Activated CD8-positive, alpha-beta memory T cell treated with anti-CD3 and anti-CD28 coated beads, Interleukin-2, amount 10 ng/mL, durations not matched to agents 7 days and 5 days (primary cell): ENCODE data around the gene SMAD7. TPM values are rescaled to one million over a fixed set of nuclear protein-coding genes. Genes with fewer than 3 reads are reported as not detected.

Experiments
- ATAC-seq: fragments of 150-1000 bp; cut with Tn5 transposase; one replicate; pipeline ENCODE4 v1.10.0; 2021; ENCODE audit warnings: moderate library complexity
- CTCF ChIA-PET: fragments of 350-600 bp; sonication (Branson Sonifier 250); formaldehyde crosslinking; loops from one replicate; lab custom pipeline; 2021; ENCODE audit warnings: antibody characterized with exemption; lab: Charles Lee
- DNase-seq: peaks from one replicate; pipeline ENCODE4 v3.0.0-alpha.2; 2020
- H3K27ac Mint-ChIP-seq: one replicate; pipeline ENCODE4 v1.8.0; 2021; ENCODE audit warnings: mild to moderate bottlenecking, mixed read lengths
- H3K27me3 Mint-ChIP-seq: one replicate; pipeline ENCODE4 v1.8.0; 2021; ENCODE audit warnings: mixed read lengths
- H3K36me3 Mint-ChIP-seq: one replicate; pipeline ENCODE4 v1.8.0; 2021; ENCODE audit warnings: mild to moderate bottlenecking, mixed read lengths
- H3K4me1 Mint-ChIP-seq: one replicate; pipeline ENCODE4 v1.8.0; 2021; ENCODE audit warnings: mixed read lengths
- H3K4me3 Mint-ChIP-seq: one replicate; pipeline ENCODE4 v1.8.0; 2021; ENCODE audit warnings: mild to moderate bottlenecking, moderate library complexity, mixed read lengths
- H3K9me3 Mint-ChIP-seq: one replicate; pipeline ENCODE4 v1.8.0; 2022; ENCODE audit warnings: low read depth, mixed read lengths
- total RNA-seq, 2 experiments: library from RNA; stranded (reverse); gene quantifications; one replicate each; pipeline ENCODE4 v1.2.3, GENCODE V29; 2021

SMAD7 gene
- total RNA-seq, 2 experiments from 2014 or later = 18.5 to 29.3 TPM

GRCh38 chr18:48951448-48952286, 902 bp upstream of the SMAD7 start:
- Mint-ChIP-seq H3K4me1 (peaks cover 32% of the 10 kb centered on the region), H3K4me3 (peak overlapping the region; percentile 95), H3K36me3 (peaks cover 22% of the 10 kb centered on the region), H3K27me3 (no peaks in the 10 kb centered on the region), H3K27ac (peak overlapping the region; percentile 84), H3K9me3 (no peaks in the 10 kb centered on the region)
- CTCF ChIA-PET = interaction anchor here (1.0 to 2.1 kb wide), 9 partner anchors 10 to 218 kb away, joined by 3 to 10 read pairs (median 4); no protein-coding TSS in a partner anchor
- peak; percentile 56 for ATAC-seq
- peak; percentile 84 for DNase-seq

GRCh38 chr18:48949606-48950535, 894 bp downstream of the SMAD7 start:
- H3K9me3 Mint-ChIP-seq = no peaks in the 10 kb centered on the region
- DNase-seq (peak; percentile 53), ATAC-seq (peak; percentile 28)
- peak overlapping the region; percentile 82 for H3K27ac Mint-ChIP-seq
- peaks cover 36% of the 10 kb centered on the region for H3K4me1 Mint-ChIP-seq
- no peaks in the 10 kb centered on the region for H3K27me3 Mint-ChIP-seq
- peak overlapping the region; percentile 95 for H3K4me3 Mint-ChIP-seq
- peaks cover 37% of the 10 kb centered on the region for H3K36me3 Mint-ChIP-seq
- CTCF ChIA-PET = interaction anchor here (1.0 kb wide), 1 partner anchor 16 kb away, joined by 4 read pairs; no protein-coding TSS in a partner anchor

DNA sequence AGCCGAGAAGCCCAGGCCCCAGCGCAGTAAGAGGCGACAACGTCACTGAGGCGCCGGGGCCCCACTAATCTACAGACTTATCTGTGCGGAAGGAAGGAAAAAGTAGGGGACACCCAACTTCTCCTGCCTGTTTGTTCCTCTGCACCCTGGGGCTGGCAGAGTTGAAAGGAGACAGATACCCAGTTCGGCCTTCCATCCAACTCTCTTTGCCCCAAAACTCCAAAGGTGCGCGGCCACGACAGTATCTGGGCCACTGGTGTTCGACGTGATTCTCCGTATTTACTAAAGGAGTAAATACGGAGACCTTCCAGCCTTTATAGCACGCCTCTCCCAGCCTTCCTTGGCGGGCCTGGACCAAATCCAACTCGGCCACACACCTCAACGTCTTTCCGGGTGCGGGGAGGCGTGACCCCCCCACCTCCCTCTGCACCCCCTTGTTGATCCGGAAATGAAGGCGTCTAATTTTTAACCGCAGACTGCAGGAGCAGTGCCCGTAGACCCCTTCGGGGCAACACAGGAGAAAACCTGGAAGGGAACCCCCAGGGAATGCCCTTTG, 1.6 kb downstream of the SMAD7 start:
- CTCF ChIA-PET = interaction anchor here (0.6 to 1.3 kb wide), 5 partner anchors 12 to 466 kb away, joined by 3 to 4 read pairs (median 3); no protein-coding TSS in a partner anchor
- ATAC-seq (peak; percentile 4), DNase-seq (peak; percentile 64)
- Mint-ChIP-seq H3K27me3 (no peaks in the 10 kb centered on the region), H3K9me3 (no peaks in the 10 kb centered on the region), H3K4me3 (peak overlapping the region; percentile 95), H3K4me1 (peaks cover 41% of the 10 kb centered on the region), H3K36me3 (peaks cover 41% of the 10 kb centered on the region), H3K27ac (peak overlapping the region; percentile 82)

DNA sequence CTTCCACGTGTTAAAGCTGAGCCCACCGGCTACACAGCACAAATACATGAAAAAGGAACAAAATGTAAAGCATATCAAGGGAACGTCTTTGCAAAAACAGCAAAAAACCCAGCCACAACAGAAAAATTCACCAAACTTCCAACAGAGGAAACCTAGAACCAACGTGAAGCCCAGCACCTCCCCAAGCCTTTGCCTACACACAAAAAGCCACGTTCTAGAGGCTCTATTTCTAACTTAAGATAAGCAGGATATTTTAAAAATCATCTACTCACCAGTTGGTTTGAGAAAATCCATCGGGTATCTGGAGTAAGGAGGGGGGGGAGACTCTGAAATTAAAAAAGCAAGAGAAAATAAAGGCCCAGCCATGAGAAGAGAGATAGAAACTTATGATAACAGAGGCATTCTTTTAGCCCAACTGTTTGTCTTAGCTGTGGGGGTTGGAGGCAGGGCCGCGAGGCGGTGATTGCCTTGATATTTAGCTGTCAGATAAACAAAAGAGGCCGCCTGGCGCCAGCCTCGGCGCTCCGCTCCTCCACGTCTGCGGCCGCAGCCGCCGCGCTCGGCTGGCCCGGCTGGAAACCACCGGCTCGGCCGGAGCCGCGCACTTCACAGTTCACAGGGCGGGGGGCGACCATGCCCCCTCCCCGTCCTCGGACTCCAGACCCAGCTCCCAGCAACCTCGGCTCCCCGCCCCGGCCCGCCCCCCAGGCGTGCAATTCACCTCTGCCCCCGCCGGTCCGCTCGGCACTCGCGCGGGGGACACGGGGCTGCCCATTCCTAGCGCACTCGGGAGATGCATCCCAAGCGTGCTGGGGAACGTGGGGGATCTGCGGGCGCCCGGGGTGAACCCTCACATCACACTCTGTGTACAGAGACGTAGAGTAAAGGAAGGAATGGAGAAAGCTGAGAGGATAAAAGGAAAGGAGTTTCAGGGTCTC, 2.4 kb downstream of the SMAD7 start:
- peaks cover 48% of the 10 kb centered on the region for H3K36me3 Mint-ChIP-seq
- no peaks in the 10 kb centered on the region for H3K9me3 Mint-ChIP-seq
- DNase-seq (peak; percentile 57), ATAC-seq (peak; percentile 8)
- H3K4me1 Mint-ChIP-seq = peaks cover 49% of the 10 kb centered on the region
- CTCF ChIA-PET = interaction anchor here (0.6 to 1.6 kb wide), 8 partner anchors 11 to 466 kb away, joined by 3 to 4 read pairs (median 3); no protein-coding TSS in a partner anchor
- H3K27ac Mint-ChIP-seq = peak overlapping the region; percentile 82
- H3K27me3 Mint-ChIP-seq = no peaks in the 10 kb centered on the region
- peak overlapping the region; percentile 95 for H3K4me3 Mint-ChIP-seq

DNA sequence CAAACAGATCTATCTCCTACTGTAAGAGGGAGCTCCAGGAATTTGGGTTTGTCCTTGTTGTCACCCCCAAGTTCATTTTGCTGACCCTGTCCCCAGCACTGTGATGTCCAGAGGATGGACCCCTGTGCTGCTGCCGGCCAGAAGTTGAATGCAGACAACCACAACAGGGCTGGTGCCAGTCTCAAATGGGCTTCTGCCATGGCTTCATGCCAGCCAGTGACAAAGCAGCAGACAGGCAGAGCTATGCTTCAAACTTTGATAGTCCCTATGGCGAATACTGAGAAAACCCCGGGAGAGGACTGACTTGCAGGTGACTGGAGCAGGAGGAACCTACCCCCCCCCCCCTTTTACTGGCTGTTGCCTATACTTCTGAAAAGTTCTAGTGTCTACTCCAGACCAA, 3.2 kb downstream of the SMAD7 start:
- no peaks in the 10 kb centered on the region for H3K27me3 Mint-ChIP-seq
- peaks cover 52% of the 10 kb centered on the region for H3K36me3 Mint-ChIP-seq
- CTCF ChIA-PET = interaction anchor here (0.9 to 1.6 kb wide), 4 partner anchors 13 to 27 kb away, joined by 3 to 4 read pairs (median 3); no protein-coding TSS in a partner anchor
- no peaks in the 10 kb centered on the region for H3K9me3 Mint-ChIP-seq
- no peak for ATAC-seq
- H3K4me3 Mint-ChIP-seq = peak overlapping the region; percentile 95
- no peak for DNase-seq
- peak overlapping the region; percentile 61 for H3K27ac Mint-ChIP-seq
- peaks cover 57% of the 10 kb centered on the region for H3K4me1 Mint-ChIP-seq

DNA sequence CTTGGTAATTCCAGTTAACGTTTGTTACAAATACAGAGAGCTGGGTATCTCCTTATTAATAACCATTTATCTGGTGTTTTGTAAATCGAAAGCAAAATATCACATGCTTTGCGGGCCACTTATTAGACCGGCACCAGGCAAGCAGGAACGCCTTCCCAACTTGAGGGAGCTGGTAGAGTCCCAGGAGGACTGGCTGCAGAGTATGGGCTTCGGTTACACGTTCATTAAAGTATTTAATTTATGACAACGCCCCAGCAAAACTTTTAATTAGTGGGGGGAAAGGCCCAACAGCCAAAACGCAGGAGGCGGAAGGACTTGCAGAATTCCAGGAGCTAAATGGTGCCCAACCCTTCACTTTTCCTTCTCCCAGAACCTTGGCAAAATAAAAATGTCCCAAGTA, 3.7 kb downstream of the SMAD7 start:
- ATAC-seq = no peak
- no peak overlapping the region for H3K27ac Mint-ChIP-seq
- H3K4me3 Mint-ChIP-seq = peak overlapping the region; percentile 95
- H3K36me3 Mint-ChIP-seq = peaks cover 57% of the 10 kb centered on the region
- no peaks in the 10 kb centered on the region for H3K9me3 Mint-ChIP-seq
- peaks cover 62% of the 10 kb centered on the region for H3K4me1 Mint-ChIP-seq
- no peak for DNase-seq
- H3K27me3 Mint-ChIP-seq = no peaks in the 10 kb centered on the region
- CTCF ChIA-PET = interaction anchor here (1.0 to 1.6 kb wide), 3 partner anchors 13 to 27 kb away, joined by 3 to 4 read pairs (median 3); no protein-coding TSS in a partner anchor

GRCh38 chr18:48946329-48946835, 4.4 kb downstream of the SMAD7 start:
- Mint-ChIP-seq H3K27ac (no peak overlapping the region), H3K9me3 (no peaks in the 10 kb centered on the region), H3K27me3 (no peaks in the 10 kb centered on the region), H3K4me1 (peaks cover 69% of the 10 kb centered on the region), H3K36me3 (peaks cover 64% of the 10 kb centered on the region), H3K4me3 (no peak overlapping the region)
- CTCF ChIA-PET = no interaction called here
- DNase-seq = no peak
- ATAC-seq = no peak

DNA sequence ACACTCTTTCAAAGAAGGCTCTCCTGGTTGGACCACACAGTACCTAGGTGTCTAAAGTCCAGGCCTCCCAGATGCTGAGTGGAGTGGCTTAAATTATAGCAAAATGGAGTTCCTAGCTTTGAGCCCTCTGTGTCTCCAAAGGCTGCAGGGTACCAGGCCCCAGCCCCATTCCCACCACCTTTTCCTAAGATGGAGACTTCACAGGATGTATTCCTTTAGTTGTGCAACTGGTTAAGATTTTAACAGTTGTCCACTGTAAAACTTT, 4.9 kb downstream of the SMAD7 start:
- DNase-seq = no peak
- no peaks in the 10 kb centered on the region for H3K27me3 Mint-ChIP-seq
- no peak overlapping the region for H3K4me3 Mint-ChIP-seq
- ATAC-seq = no peak
- H3K4me1 Mint-ChIP-seq = peaks cover 74% of the 10 kb centered on the region
- no peak overlapping the region for H3K27ac Mint-ChIP-seq
- peaks cover 68% of the 10 kb centered on the region for H3K36me3 Mint-ChIP-seq
- H3K9me3 Mint-ChIP-seq = no peaks in the 10 kb centered on the region
- CTCF ChIA-PET = no interaction called here

DNA sequence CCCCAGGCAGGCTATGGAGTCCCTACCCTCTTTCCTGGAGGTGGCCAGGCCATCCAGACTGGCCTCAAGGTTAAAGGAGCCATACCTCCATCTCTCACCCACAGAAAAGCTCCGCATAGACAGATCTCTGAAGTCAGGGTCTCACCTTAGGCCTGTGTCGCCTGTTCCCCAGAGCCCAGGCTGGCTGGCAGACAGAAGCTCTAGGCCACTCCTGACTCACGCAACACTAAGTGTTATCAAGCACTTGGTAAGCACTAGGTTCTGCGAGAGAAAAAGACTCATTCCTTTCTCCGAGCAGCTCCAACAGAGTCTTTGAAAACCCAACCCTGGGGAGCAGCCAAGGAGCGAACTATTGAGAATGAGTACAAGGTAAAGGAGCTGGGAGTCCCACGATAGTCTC, 6.1 kb downstream of the SMAD7 start:
- CTCF ChIA-PET = interaction anchor here (1.0 to 1.8 kb wide), 2 partner anchors 117 to 161 kb away, joined by 3 read pairs; no protein-coding TSS in a partner anchor
- Mint-ChIP-seq H3K9me3 (no peaks in the 10 kb centered on the region), H3K36me3 (peaks cover 66% of the 10 kb centered on the region), H3K27me3 (no peaks in the 10 kb centered on the region), H3K4me3 (no peak overlapping the region), H3K4me1 (peaks cover 85% of the 10 kb centered on the region), H3K27ac (no peak overlapping the region)
- no peak for ATAC-seq
- no peak for DNase-seq

GRCh38 chr18:48943736-48944527, 6.8 kb downstream of the SMAD7 start:
- H3K9me3 Mint-ChIP-seq = no peaks in the 10 kb centered on the region
- no peak overlapping the region for H3K27ac Mint-ChIP-seq
- no peak overlapping the region for H3K4me3 Mint-ChIP-seq
- H3K4me1 Mint-ChIP-seq = peaks cover 90% of the 10 kb centered on the region
- ATAC-seq (no peak), DNase-seq (no peak)
- CTCF ChIA-PET = interaction anchor here (1.0 to 1.8 kb wide), 2 partner anchors 116 to 160 kb away, joined by 3 read pairs; no protein-coding TSS in a partner anchor
- H3K36me3 Mint-ChIP-seq = peaks cover 63% of the 10 kb centered on the region
- H3K27me3 Mint-ChIP-seq = no peaks in the 10 kb centered on the region

DNA sequence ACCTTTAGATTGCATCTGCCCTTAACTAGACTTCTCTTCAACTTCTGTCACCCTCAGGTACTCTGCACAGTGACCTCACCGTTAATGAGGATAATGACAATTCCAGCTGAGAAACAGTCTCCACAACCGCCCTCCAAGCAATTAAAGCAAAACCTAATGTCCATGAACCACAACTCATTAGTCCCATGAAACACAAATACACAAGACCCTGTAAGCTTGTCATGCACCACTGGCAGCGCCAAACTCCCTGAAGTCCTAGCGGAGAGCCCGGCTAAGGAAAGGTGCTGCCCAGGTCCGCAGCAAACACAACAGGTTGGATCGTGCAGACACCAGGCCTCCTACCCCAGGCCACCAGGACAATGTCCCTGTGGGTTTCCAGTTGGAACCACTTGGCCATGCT, 7.4 kb downstream of the SMAD7 start:
- Mint-ChIP-seq H3K27ac (no peak overlapping the region), H3K27me3 (no peaks in the 10 kb centered on the region), H3K9me3 (no peaks in the 10 kb centered on the region), H3K4me3 (no peak overlapping the region), H3K4me1 (peaks cover 96% of the 10 kb centered on the region), H3K36me3 (peaks cover 64% of the 10 kb centered on the region)
- ATAC-seq (no peak), DNase-seq (no peak)
- CTCF ChIA-PET = no interaction called here
